NCI-H2029 treated with DMSO at 0.1 percent for 48 hours (cell line): ENCODE measurements around the gene PRUNE2.

ENCODE experiments used
- DNase-seq: peaks from one replicate; lab custom pipeline; 2025; lab: John Stamatoyannopoulos, UW

Gene PRUNE2

DNA sequence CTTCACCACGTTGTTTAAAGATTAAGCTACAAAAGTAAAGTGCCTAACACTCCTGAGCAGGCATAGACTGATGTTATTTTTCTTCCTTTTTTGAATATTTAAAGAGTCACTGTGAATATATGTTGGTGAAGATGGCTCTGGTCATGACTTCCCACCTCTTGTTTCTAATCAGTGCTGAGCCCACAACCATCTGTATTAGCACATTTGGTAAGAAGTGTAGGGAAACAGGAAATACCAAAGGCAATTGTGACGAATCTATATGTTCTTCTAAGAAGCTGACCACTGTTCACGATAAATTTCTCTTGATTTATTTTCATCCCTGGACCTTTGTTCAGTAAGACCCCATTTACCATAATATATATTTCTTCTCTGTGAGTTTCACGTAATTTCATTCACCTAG is 249.9 kb downstream of the PRUNE2 start:
- DNase-seq: no peak

DNA sequence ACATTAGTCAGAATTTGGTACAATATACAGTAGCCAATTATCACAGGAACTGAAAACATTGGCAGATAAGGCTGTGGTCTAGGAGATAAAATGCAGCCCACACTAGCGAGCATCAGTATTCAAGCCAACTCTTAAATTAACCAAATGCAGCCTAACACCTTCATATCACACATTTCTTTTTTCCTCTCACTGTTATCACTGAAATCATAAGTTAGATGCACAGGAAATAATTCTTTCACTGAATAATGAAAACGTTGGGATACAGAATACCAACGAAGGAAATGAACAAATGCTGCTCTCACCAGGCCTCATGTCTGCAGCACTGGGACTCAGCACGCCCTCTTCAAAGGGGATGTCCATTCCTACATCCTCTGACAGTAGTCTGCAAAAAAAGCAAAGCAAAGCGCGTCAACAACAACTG is 250.8 kb downstream of the PRUNE2 start:
- DNase-seq: no peak

DNA sequence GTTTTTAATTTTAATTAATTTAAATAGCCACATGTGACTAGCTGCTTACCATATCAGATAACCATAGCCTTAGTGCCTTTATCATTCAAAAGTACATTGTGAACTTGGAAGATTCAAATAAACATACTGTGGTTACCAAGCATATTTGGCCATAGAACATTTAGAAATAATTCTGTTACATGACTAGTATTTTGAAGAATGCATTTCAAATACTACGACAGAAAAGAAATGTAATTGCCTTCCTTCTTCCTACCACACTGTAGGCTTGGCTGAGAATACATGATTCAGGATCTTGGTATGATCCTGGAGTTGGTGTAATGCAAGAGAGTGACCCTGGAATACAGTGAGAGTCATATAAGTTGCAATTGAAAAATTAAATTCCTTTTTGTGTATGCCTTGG is 251.3 kb downstream of the PRUNE2 start:
- DNase-seq: no peak

DNA sequence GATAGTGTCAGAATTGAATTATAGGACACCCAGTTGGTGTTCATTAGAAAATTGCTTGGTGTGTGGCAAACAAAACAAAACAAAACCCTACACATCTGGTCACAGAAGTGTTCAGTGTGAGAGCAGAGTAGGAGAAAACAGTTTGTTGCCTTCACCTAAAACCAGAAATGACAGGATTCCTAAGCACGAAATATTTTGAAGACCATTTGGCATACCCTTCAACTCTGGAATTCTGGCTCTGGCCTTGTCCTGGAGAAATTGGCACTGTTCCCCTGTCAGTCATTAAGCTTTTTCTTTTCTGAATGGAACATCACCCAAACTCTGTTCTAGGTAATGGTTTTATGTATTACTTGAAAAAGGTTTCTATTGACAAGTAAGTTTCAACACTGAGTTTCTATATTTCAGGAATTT is 251.9 kb downstream of the PRUNE2 start:
- DNase-seq: no peak

DNA sequence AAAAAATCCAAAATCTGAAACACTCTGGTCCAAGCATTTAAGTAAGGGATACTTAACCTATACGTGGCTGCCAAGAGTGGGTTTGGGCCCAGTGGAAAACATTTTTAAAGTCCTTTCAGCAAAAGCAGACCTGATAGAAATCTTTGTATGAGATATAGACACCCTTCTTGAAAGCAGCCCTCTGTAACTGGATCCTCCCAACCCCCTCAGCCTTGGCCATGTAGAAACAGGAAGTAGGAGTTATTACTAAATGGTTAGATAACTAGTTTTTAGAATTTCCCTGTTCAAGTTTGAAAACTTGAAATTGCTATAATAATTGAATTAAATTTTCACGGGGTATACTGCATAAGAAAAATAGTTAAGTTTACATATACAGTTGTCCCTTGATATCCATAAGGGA is 253.0 kb downstream of the PRUNE2 start:
- no peak for DNase-seq

GRCh38 chr9:76651119-76651705 is 254.7 kb downstream of the PRUNE2 start:
- DNase-seq: no peak

- no peak for DNase-seq
Observed at GRCh38 chr9:76650692-76651091, 255.2 kb downstream of the PRUNE2 start.

DNA sequence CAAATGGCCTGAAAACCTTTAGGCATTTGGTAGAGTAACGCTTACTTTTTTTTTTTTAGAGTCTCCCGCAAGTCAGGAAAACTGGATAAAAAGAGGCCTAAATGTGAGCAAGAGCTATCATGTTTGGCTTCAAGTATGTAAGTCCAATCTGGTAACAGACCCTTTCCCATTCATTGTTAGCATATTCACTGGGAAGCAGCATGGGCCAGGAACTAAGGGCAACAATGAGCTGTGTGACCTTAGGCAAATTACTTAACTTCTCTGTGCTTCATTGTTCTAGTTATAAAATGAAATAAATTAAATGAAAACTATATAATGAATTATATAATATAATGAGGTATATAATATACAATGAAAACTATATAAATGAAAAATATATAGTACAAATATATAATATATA is 256.0 kb downstream of the PRUNE2 start:
- DNase-seq: no peak

DNA sequence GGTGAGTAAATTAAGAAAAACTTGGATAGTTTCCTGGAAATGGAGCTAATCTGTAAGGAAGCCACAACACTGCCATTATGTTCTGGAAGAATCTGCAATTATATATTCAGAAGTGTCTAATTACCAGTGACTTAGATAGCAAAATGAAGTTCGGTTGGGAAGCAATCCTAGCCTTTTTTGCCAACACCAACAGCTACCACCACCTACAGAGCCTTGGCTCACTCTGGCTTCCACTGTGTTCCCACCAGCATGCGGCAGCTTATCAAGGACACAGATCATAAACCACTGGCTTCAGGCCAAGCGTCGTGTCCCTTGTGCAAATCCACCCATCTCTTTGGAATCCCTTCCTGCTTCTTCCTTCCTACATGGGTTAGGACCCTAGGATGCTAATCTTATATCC is 259.7 kb downstream of the PRUNE2 start:
- DNase-seq: peak; percentile 82

DNA sequence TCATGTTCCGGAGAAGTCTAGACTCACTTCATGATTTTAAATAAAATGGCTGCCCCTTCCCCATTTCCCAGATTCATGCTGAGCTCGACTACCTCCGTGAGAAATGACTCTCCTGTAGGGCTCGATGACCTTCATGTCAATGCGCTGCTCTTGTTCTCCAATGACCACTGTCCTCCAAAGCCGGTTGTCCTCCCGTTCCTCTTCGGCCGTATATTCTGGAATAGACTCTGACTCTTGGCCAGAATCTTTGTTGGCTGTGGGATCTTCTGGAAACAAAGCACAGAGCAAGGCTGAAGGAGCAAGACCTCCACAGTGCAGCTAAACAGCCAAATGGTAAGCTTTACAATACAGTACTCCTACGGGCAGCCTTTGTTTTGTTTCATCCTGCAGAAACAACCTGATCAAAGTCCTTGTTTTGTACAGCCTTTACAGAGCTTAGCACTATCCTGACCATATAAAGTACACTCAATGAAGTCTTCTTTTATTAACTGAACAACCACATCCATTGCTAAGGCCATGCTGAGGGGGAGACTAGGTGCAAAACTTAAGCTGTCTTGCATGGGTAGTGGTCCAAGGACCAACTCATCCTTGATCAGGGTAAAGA is 261.2 kb downstream of the PRUNE2 start:
- DNase-seq: no peak

- DNase-seq: no peak
Observed at GRCh38 chr9:76644171-76644570, 261.7 kb downstream of the PRUNE2 start.

DNA sequence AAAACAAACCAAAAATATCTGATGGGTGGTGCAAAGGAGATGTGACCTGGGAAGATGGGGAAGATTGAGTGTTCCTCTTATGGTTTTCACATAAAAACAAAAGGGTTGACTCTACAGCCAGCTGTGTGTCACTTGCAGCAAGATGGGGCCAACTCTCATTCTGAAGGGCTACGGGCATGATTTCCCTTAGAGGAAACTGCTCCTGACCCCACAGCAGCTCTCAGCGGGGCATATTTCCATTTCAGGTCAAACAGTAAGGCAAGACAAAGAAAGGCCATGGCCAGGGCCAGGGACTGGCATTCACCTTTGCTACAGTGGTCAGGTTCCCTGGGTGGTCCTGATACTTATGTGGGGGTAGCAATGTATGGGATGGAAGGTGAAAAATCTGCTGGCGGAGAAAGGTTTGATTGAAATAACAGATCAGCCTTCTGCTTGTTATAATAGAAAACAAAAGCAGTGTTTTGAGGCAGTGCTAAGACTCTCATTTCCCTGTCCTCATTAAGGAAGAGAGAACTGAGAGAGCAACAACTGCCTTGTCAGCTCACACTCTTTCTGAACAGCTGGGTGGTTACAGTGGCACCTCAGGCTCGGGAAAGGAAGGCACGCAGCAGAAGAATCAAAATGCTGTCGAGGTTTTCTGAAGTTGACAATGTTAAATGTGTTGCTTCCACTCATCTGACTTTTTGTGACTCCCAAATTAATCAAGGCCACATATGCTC is 262.4 kb downstream of the PRUNE2 start:
- DNase-seq: no peak

- DNase-seq: no peak
Observed at GRCh38 chr9:76642701-76643209, 263.2 kb downstream of the PRUNE2 start.

DNA sequence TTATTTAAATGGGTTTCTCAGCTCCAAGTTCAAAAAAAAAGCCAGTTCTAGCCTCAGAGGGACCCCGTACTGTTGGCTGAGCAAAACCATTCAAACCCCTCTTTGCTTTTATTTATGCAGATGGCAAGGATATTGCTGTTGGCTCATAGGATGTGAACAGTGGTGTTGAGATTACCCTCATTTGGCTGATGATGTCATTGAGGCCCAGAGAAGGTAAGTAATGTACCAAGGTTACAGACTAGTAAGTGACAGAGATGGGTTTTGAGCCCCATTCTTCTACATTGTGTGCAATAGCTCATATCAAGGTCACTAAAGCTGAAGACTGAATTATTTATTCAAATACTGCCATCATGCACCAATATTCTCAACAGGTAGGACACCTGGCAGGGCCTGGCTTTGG is 263.8 kb downstream of the PRUNE2 start:
- no peak for DNase-seq

DNA sequence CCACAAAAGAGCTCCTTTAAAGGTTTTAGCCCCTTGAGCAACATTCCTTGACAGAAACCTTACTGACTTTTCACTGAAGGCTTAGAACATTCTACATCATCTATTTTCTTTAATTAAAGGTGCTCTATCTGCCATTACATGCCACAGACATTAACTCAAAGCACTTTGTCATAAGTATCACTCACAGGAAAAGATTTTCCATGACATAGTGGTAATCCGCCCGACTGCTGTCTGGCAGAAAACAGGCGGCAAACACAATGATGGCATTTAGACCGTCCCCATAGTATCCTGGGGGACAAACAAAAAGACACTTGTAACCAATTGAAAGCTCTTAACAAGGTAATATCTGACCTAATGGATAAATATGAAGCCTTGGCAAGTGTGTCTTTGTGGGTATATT is 267.9 kb downstream of the PRUNE2 start:
- no peak for DNase-seq

- no peak for DNase-seq
Observed at GRCh38 chr9:76637416-76637815, 268.5 kb downstream of the PRUNE2 start.

DNA sequence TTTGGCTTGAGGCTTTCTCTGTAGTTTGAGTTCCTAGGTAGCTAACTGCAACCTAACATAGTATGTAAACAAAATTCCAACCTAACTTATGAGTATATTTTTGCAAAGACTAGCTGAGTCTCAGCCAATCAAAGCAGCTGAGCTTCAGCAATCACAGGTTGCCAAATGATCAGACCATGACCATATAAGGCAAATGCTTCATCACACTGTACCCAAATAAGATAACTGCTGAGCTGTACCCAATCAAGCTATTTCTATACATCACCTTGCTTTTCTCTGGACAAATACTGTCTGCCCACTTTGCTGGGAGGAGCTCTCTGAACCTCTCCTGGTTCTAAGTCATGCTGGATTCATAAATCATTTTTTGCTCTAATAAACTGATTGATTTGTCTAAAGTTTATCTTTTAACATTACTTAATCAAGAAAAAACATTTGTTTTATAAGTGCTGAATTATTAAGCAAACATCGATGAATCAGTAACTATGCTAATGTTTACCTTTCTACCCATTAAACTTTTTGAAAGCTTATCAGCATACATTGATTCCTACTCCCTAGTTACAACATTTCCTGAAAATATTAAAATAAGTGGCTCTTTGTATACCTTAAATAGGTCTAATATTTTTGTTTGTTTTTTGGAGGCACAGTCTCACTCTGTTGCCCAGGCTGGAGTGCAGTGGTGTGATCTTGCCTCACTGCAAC is 271.4 kb downstream of the PRUNE2 start:
- DNase-seq: peak; percentile 22

DNA sequence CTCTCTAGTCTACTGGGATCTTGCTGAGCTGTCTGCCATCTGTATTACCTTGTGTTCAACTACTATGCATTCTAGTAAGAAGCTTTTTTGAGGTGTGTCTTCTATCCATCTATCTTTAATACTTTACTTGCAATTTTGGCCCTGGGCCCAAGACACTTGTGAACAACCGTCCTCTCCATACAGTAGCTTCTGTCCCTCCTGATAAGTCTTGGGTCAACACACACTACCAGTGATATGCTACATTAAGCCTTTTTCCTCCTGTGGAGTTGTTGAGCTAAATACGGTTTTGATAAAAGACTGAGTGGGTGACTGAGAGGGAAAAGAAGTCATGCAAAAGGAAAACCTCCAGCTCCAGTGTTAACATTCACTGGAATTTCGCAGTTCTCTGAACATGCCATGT is 275.0 kb downstream of the PRUNE2 start:
- DNase-seq: no peak

- no peak for DNase-seq
Observed at GRCh38 chr9:76629205-76629990, 276.5 kb downstream of the PRUNE2 start.

GRCh38 chr9:76628155-76628554 is 277.8 kb downstream of the PRUNE2 start:
- no peak for DNase-seq

DNA sequence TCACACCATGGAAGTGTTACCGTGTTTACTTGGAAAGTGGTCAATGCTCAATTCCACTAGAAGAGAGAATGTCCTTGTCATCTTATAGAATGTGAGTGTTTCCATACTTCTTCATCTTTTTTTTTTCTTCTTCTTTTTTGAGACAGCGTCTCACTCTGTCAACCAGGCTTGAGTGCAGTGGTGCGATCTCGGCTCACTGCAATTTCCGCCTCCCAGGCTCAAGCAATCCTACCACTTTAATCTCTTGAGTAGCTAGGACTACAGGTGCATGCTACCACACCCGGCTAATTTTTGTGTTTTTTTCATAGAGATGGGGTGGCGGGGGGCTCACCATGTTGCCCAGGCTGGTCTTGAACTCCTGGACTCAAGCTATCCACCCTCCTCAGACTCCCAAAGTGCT is 278.9 kb downstream of the PRUNE2 start:
- DNase-seq: no peak

DNA sequence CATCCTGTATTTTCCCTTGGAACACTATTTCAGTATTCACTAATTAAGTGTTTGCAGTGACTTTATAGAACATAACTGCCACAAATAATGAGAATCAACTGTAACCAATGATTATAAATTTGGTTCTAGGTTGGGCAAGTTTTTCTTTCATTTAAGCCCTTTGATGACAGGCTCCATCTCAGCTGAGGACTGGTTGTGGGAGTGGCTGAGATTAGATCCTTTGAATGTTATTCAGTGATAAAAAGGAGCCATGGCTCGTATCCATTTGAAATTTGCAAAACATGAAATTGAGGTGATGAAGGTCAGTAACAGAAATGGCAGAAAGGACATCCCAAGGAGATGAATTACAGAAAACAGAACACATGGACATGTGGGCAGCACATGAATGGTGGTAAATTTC is 279.8 kb downstream of the PRUNE2 start:
- DNase-seq: no peak
